GM23338 (cell line): ENCODE data around the gene GGN. TPM values are rescaled to one million over a fixed set of nuclear protein-coding genes. Genes with fewer than 3 reads are reported as not detected.

ENCODE experiments used
- ATAC-seq: fragments of 200-7000 bp; cut with Tn5 transposase; 3 replicates; pipeline ENCODE4 v1.9.1; 2020
- DNase-seq: peaks from one replicate; pipeline ENCODE4 v3.0.0-alpha.2; 2015; ENCODE audit warnings: low spot score
- H2AFZ ChIP-seq: fragments of 200-600 bp; sonication (generic); 2 replicates; pipeline ENCODE4 v1.8.0; 2016; ENCODE audit warnings: antibody characterized with exemption, mild to moderate bottlenecking, moderate library complexity
- H3F3A ChIP-seq: fragments of 200-600 bp; sonication (generic); replicated peaks from 2 replicates; pipeline ENCODE4 v1.8.0; 2017; ENCODE audit warnings: antibody characterized with exemption, mixed run types, low read depth
- H3K27ac ChIP-seq: fragments of 200-600 bp; sonication (generic); 2 replicates; pipeline ENCODE4 v1.6.1; 2016; ENCODE audit warnings: low read depth
- H3K27me3 ChIP-seq: fragments of 200-600 bp; sonication (generic); 2 replicates; pipeline ENCODE4 v1.8.0; 2016; ENCODE audit warnings: mild to moderate bottlenecking, mixed run types, moderate library complexity; ENCODE audit not compliant: insufficient read depth
- H3K36me3 ChIP-seq: fragments of 200-600 bp; sonication (generic); 2 replicates; pipeline ENCODE4 v1.8.0; 2016; ENCODE audit warnings: mild to moderate bottlenecking; ENCODE audit not compliant: insufficient read depth
- H3K4me1 ChIP-seq: fragments of 200-600 bp; sonication (generic); 2 replicates; pipeline ENCODE4 v1.8.0; 2016; ENCODE audit warnings: mild to moderate bottlenecking, moderate library complexity; ENCODE audit not compliant: insufficient read depth
- H3K4me2 ChIP-seq: fragments of 200-600 bp; sonication (generic); 2 replicates; pipeline ENCODE4 v1.7.1; 2017; ENCODE audit warnings: mixed run types
- H3K4me3 ChIP-seq: fragments of 200-600 bp; sonication (generic); 2 replicates; pipeline ENCODE4 v1.6.1; 2016; ENCODE audit warnings: mixed run types
- H3K79me2 ChIP-seq: fragments of 200-600 bp; sonication (generic); replicated peaks from 2 replicates; pipeline ENCODE4 v1.8.0; 2017; ENCODE audit warnings: mild to moderate bottlenecking; ENCODE audit not compliant: insufficient read depth
- H3K9me2 ChIP-seq: fragments of 200-600 bp; sonication (generic); 2 replicates; pipeline ENCODE4 v1.8.0; 2017; ENCODE audit not compliant: insufficient read depth
- H4K20me1 ChIP-seq: fragments of 200-600 bp; sonication (generic); replicated peaks from 2 replicates; pipeline ENCODE4 v1.8.0; 2017; ENCODE audit warnings: mild to moderate bottlenecking; ENCODE audit not compliant: insufficient read depth
- H3K27ac Mint-ChIP-seq: 2 replicates; pipeline ENCODE4 v1.8.0; 2020; ENCODE audit warnings: inconsistent platforms, mild to moderate bottlenecking, moderate library complexity, mixed read lengths
- H3K27me3 Mint-ChIP-seq: 3 replicates; pipeline ENCODE4 v1.8.0; 2022; ENCODE audit warnings: low read depth, mild to moderate bottlenecking, moderate library complexity, mixed read lengths, inconsistent platforms; ENCODE audit not compliant: insufficient read depth, poor library complexity
- H3K36me3 Mint-ChIP-seq: 3 replicates; pipeline ENCODE4 v1.8.0; 2021; ENCODE audit warnings: low read depth, mild to moderate bottlenecking, inconsistent platforms, moderate library complexity, mixed read lengths
- H3K4me1 Mint-ChIP-seq: 3 replicates; pipeline ENCODE4 v1.8.0; 2020; ENCODE audit warnings: mild to moderate bottlenecking, inconsistent platforms, mixed read lengths
- H3K4me3 Mint-ChIP-seq: 3 replicates; pipeline ENCODE4 v1.8.0; 2021; ENCODE audit warnings: moderate library complexity, mild to moderate bottlenecking, inconsistent platforms, mixed read lengths
- H3K9me3 Mint-ChIP-seq: 3 replicates; pipeline ENCODE4 v1.8.0; 2020; ENCODE audit warnings: moderate library complexity, mild to moderate bottlenecking, inconsistent platforms, mixed read lengths
- CREB1 ChIP-seq: fragments of 250-450 bp; sonication (Bioruptor Pico); IDR thresholded peaks from 2 replicates; pipeline ENCODE4 v1.5.0; 2020; ENCODE audit warnings: low read depth, mild to moderate bottlenecking, moderate library complexity
- EZH2 ChIP-seq: fragments of 200-600 bp; sonication (generic); IDR thresholded peaks from one replicate; pipeline ENCODE4 v1.8.0; 2017; ENCODE audit warnings: antibody characterized with exemption, mild to moderate bottlenecking, low read depth; ENCODE audit not compliant: unreplicated experiment
- EZH2phosphoT487 ChIP-seq: fragments of 200-600 bp; sonication (generic); IDR thresholded peaks from one replicate; pipeline ENCODE4 v1.8.1; 2018; ENCODE audit warnings: antibody characterized with exemption; ENCODE audit not compliant: unreplicated experiment
- JUNB ChIP-seq: IDR thresholded peaks from one replicate; pipeline ENCODE4 v1.6.1; 2016; ENCODE audit warnings: antibody characterized with exemption; ENCODE audit not compliant: unreplicated experiment
- NANOG ChIP-seq: IDR thresholded peaks from 2 replicates; pipeline ENCODE4 v1.6.1; 2016; ENCODE audit warnings: antibody characterized with exemption, borderline replicate concordance
- POLR2AphosphoS5 ChIP-seq: IDR thresholded peaks from 2 replicates; pipeline ENCODE4 v1.6.1; 2016; ENCODE audit warnings: antibody characterized with exemption, low read depth
- STAT1 ChIP-seq: IDR thresholded peaks from one replicate; pipeline ENCODE4 v1.6.1; 2016; ENCODE audit warnings: antibody characterized with exemption; ENCODE audit not compliant: unreplicated experiment
- ZNF114 ChIP-seq: fragments of 250-450 bp; sonication (Bioruptor Pico); IDR thresholded peaks from 2 replicates; pipeline ENCODE4 v1.5.0; 2020; ENCODE audit warnings: mild to moderate bottlenecking, moderate library complexity
- ZNF331 ChIP-seq: fragments of 250-450 bp; sonication (Bioruptor Pico); IDR thresholded peaks from 2 replicates; pipeline ENCODE4 v1.5.0; 2020; ENCODE audit warnings: low read depth, mild to moderate bottlenecking, moderate library complexity
- polyA plus RNA-seq: library from polyadenylated mRNA; unstranded; fragments of >200 nt; fragmentation: Nextera tagmentation; extraction: Ambion mirVana; gene quantifications from 2 replicates; pipeline ENCODE4 v1.2.1, GENCODE V29; 2016
- total RNA-seq: library from RNA; depleted of rRNA; stranded (reverse); fragments of >200 nt; shearing (Covaris generic); gene quantifications from 2 replicates; pipeline ENCODE4 v1.2.3, GENCODE V29; 2014
- TF ChIP-seq, protein P1 (sequence below): IDR thresholded peaks from 2 replicates; pipeline ENCODE4 v1.6.1; 2016; ENCODE audit warnings: antibody characterized with exemption
- TF ChIP-seq, protein P2 (sequence below): fragments of 250-450 bp; sonication (Bioruptor Pico); IDR thresholded peaks from 2 replicates; pipeline ENCODE4 v1.5.0; 2020; ENCODE audit warnings: mild to moderate bottlenecking, moderate library complexity
- TF ChIP-seq, protein P3 (sequence below), 2 experiments: fragments of 200-600 bp in 1 of 2; sonication (generic) in 1 of 2; conservative IDR thresholded peaks; 2 replicates each; pipeline versions ENCODE4 v1.5.1 to v1.6.1; 2016 to 2017; ENCODE audit warnings: antibody characterized with exemption in 2 of 2, low read depth in 2 of 2, mild to moderate bottlenecking in 2 of 2, moderate library complexity in 1 of 2
- TF ChIP-seq, protein P4 (sequence below): IDR thresholded peaks from one replicate; pipeline ENCODE4 v1.6.1; 2018; ENCODE audit warnings: antibody characterized with exemption; ENCODE audit not compliant: unreplicated experiment

The GGN gene
- total and polyA plus RNA-seq, 2 experiments from 2014 or later: 0.14 to 1.5 TPM

DNA sequence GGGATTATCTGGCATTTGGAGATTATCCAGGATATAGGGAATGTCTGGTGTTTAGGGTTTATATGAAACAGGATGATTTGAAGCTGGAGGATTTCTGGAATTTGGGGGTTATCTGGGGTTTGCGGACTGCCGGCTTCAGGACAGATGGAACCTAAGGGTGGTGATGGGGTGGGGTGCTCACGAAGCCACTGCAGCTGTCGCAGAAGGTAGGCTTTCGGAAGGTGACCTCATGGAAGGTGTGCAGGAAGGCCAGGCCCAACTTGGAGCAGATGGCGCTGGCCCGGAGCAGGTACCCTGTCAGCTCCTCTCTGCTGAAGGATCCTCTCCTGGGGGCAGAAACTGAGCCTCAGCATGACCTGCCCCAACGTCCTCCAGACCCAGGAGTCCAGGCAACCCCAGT, 24.7 kb upstream of the GGN start:
- Mint-ChIP-seq H3K27ac (no peak overlapping the region), H3K4me3 (no peak overlapping the region; the same call in 2 of the 3 replicates)
- TF ChIP-seq CREB1: no peak
- TF ChIP-seq, protein P1, sequence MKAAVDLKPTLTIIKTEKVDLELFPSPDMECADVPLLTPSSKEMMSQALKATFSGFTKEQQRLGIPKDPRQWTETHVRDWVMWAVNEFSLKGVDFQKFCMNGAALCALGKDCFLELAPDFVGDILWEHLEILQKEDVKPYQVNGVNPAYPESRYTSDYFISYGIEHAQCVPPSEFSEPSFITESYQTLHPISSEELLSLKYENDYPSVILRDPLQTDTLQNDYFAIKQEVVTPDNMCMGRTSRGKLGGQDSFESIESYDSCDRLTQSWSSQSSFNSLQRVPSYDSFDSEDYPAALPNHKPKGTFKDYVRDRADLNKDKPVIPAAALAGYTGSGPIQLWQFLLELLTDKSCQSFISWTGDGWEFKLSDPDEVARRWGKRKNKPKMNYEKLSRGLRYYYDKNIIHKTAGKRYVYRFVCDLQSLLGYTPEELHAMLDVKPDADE: no peak
- TF ChIP-seq POLR2AphosphoS5: no peak
- TF ChIP-seq JUNB: no peak
- TF ChIP-seq, protein P2, sequence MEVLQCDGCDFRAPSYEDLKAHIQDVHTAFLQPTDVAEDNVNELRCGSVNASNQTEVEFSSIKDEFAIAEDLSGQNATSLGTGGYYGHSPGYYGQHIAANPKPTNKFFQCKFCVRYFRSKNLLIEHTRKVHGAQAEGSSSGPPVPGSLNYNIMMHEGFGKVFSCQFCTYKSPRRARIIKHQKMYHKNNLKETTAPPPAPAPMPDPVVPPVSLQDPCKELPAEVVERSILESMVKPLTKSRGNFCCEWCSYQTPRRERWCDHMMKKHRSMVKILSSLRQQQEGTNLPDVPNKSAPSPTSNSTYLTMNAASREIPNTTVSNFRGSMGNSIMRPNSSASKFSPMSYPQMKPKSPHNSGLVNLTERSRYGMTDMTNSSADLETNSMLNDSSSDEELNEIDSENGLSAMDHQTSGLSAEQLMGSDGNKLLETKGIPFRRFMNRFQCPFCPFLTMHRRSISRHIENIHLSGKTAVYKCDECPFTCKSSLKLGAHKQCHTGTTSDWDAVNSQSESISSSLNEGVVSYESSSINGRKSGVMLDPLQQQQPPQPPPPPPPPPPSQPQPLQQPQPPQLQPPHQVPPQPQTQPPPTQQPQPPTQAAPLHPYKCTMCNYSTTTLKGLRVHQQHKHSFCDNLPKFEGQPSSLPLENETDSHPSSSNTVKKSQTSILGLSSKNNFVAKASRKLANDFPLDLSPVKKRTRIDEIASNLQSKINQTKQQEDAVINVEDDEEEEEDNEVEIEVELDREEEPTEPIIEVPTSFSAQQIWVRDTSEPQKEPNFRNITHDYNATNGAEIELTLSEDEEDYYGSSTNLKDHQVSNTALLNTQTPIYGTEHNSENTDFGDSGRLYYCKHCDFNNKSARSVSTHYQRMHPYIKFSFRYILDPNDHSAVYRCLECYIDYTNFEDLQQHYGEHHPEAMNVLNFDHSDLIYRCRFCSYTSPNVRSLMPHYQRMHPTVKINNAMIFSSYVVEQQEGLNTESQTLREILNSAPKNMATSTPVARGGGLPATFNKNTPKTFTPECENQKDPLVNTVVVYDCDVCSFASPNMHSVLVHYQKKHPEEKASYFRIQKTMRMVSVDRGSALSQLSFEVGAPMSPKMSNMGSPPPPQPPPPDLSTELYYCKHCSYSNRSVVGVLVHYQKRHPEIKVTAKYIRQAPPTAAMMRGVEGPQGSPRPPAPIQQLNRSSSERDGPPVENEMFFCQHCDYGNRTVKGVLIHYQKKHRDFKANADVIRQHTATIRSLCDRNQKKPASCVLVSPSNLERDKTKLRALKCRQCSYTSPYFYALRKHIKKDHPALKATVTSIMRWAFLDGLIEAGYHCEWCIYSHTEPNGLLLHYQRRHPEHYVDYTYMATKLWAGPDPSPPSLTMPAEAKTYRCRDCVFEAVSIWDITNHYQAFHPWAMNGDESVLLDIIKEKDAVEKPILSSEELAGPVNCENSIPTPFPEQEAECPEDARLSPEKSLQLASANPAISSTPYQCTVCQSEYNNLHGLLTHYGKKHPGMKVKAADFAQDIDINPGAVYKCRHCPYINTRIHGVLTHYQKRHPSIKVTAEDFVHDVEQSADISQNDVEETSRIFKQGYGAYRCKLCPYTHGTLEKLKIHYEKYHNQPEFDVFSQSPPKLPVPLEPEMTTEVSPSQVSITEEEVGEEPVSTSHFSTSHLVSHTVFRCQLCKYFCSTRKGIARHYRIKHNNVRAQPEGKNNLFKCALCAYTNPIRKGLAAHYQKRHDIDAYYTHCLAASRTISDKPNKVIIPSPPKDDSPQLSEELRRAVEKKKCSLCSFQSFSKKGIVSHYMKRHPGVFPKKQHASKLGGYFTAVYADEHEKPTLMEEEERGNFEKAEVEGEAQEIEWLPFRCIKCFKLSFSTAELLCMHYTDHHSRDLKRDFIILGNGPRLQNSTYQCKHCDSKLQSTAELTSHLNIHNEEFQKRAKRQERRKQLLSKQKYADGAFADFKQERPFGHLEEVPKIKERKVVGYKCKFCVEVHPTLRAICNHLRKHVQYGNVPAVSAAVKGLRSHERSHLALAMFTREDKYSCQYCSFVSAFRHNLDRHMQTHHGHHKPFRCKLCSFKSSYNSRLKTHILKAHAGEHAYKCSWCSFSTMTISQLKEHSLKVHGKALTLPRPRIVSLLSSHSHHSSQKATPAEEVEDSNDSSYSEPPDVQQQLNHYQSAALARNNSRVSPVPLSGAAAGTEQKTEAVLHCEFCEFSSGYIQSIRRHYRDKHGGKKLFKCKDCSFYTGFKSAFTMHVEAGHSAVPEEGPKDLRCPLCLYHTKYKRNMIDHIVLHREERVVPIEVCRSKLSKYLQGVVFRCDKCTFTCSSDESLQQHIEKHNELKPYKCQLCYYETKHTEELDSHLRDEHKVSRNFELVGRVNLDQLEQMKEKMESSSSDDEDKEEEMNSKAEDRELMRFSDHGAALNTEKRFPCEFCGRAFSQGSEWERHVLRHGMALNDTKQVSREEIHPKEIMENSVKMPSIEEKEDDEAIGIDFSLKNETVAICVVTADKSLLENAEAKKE: no peak
- TF ChIP-seq ZNF114 (CRISPR knock-in tag): no peak
- TF ChIP-seq, protein P3, sequence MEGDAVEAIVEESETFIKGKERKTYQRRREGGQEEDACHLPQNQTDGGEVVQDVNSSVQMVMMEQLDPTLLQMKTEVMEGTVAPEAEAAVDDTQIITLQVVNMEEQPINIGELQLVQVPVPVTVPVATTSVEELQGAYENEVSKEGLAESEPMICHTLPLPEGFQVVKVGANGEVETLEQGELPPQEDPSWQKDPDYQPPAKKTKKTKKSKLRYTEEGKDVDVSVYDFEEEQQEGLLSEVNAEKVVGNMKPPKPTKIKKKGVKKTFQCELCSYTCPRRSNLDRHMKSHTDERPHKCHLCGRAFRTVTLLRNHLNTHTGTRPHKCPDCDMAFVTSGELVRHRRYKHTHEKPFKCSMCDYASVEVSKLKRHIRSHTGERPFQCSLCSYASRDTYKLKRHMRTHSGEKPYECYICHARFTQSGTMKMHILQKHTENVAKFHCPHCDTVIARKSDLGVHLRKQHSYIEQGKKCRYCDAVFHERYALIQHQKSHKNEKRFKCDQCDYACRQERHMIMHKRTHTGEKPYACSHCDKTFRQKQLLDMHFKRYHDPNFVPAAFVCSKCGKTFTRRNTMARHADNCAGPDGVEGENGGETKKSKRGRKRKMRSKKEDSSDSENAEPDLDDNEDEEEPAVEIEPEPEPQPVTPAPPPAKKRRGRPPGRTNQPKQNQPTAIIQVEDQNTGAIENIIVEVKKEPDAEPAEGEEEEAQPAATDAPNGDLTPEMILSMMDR (conservative IDR thresholded peaks at IDR 0.05; ENCODE audit: low read depth in 2 of 2): no peak
- TF ChIP-seq EZH2phosphoT487: no peak
- no peak for TF ChIP-seq NANOG
- no peak for TF ChIP-seq STAT1
- TF ChIP-seq ZNF331 (CRISPR knock-in tag): no peak
- TF ChIP-seq, protein P4, sequence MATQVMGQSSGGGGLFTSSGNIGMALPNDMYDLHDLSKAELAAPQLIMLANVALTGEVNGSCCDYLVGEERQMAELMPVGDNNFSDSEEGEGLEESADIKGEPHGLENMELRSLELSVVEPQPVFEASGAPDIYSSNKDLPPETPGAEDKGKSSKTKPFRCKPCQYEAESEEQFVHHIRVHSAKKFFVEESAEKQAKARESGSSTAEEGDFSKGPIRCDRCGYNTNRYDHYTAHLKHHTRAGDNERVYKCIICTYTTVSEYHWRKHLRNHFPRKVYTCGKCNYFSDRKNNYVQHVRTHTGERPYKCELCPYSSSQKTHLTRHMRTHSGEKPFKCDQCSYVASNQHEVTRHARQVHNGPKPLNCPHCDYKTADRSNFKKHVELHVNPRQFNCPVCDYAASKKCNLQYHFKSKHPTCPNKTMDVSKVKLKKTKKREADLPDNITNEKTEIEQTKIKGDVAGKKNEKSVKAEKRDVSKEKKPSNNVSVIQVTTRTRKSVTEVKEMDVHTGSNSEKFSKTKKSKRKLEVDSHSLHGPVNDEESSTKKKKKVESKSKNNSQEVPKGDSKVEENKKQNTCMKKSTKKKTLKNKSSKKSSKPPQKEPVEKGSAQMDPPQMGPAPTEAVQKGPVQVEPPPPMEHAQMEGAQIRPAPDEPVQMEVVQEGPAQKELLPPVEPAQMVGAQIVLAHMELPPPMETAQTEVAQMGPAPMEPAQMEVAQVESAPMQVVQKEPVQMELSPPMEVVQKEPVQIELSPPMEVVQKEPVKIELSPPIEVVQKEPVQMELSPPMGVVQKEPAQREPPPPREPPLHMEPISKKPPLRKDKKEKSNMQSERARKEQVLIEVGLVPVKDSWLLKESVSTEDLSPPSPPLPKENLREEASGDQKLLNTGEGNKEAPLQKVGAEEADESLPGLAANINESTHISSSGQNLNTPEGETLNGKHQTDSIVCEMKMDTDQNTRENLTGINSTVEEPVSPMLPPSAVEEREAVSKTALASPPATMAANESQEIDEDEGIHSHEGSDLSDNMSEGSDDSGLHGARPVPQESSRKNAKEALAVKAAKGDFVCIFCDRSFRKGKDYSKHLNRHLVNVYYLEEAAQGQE: no peak
- TF ChIP-seq EZH2: no peak

More for the DNA sequence above, 24.7 kb upstream of the GGN start:
- DNase-seq (no peak), ATAC-seq (no peak)
- Histone ChIP-seq H3K27me3 (no peaks in the 10 kb centered on the region), H3K79me2 (no peaks in the 10 kb centered on the region), H3K27ac (no peak overlapping the region), H3K9me2 (no peaks in the 10 kb centered on the region), H3K4me3 (no peak overlapping the region), H3K36me3 (no peaks in the 10 kb centered on the region), H3K4me1 (peaks cover 5% of the 10 kb centered on the region; the same call in 1 of the 2 replicates), H3F3A (0 out of 2 replicates have a peak, but pooled peaks cover 3% of the 10 kb centered on the region), H3K4me2 (no peak overlapping the region), H4K20me1 (no peaks in the 10 kb centered on the region), H2AFZ (no peak overlapping the region)
- H3K36me3 Mint-ChIP-seq: peaks cover 3% of the 10 kb centered on the region; the same call in 1 of the 3 replicates
- no peaks in the 10 kb centered on the region for H3K9me3 Mint-ChIP-seq
- H3K27me3 Mint-ChIP-seq: peaks cover 10% of the 10 kb centered on the region
- H3K4me1 Mint-ChIP-seq: peaks cover 6% of the 10 kb centered on the region
